B cell (primary cell): ENCODE results near the gene NDUFS6.

Experiments used
- CTCF ChIP-seq: fragments of 200-600 bp; IDR thresholded peaks from one replicate; pipeline ENCODE4 v1.8.0; 2022; ENCODE audit warnings: antibody characterized with exemption, mild to moderate bottlenecking
- EZH2 ChIP-seq: IDR thresholded peaks from 2 replicates; pipeline ENCODE4 v1.6.1; 2012; ENCODE audit warnings: borderline replicate concordance, low read depth, mild to moderate bottlenecking, moderate library complexity, low read length; ENCODE audit not compliant: insufficient read depth, poor library complexity, severe bottlenecking

GRCh38 chr5:1860949-1861348 is 59.7 kb downstream of the NDUFS6 start:
- TF ChIP-seq EZH2 (no peak), CTCF (no peak)
